Left ventricle myocardium superior (tissue), 1 donor: ENCODE data around the gene EIPR1. TPM values are rescaled to one million over a fixed set of nuclear protein-coding genes. Genes with fewer than 3 reads are reported as not detected.

Experiments
- total RNA-seq: library from RNA; stranded (reverse); fragmentation: NEBNext Ultra II Directional; extraction: Animal tissue kit (Norgen Biotek cat#: 25700); gene quantifications from one replicate; pipeline ENCODE4 v1.2.1, GENCODE V29; 2021
- donor health status: DM: no; HTN: yes; CAD: no; lungs with severe emphysema.

The EIPR1 gene
- total RNA-seq, 1 donor from 2014 or later = 9.6 TPM

Other genes with a start within 250 kb of the EIPR1 start
- gene TRAPPC12, start 1.9 kb upstream of the EIPR1 start, total RNA-seq = 105 TPM
- 153 TPM for gene ADI1, start 141.7 kb upstream of the EIPR1 start, total RNA-seq
- gene RNASEH1, start 180.5 kb upstream of the EIPR1 start, total RNA-seq = 22.9 TPM
- gene RPS7, start 197.4 kb upstream of the EIPR1 start, total RNA-seq = 574 TPM
- gene COLEC11, start 217.3 kb upstream of the EIPR1 start, total RNA-seq = 2.1 TPM